HG02973 (cell line): ENCODE measurements around the gene SMIM31.

Experiments
- ATAC-seq: cut with Tn5 transposase; IDR thresholded peaks from one replicate; pipeline ENCODE4 v1.9.1; 2021; ENCODE audit warnings: moderate library complexity; ENCODE audit not compliant: unreplicated experiment

SMIM31 gene

GRCh38 chr4:164753873-164754488 lies at the start of gene SMIM31:
TSS of gene SMIM31 (plus strand) at chr4:164754131. CDS start at chr4:164770444, 16,313 bp downstream.
- ATAC-seq: no peak

- ATAC-seq: no peak
These were observed 47.3 kb upstream of the SMIM31 start for GRCh38 chr4:164706675-164707074.

- ATAC-seq: peak; percentile 49
These were observed 37.0 kb upstream of the SMIM31 start for GRCh38 chr4:164716901-164717300.

- no peak for ATAC-seq
These were observed 35.1 kb upstream of the SMIM31 start for GRCh38 chr4:164718827-164719226.

GRCh38 chr4:164725066-164725465 lies 28.9 kb upstream of the SMIM31 start:
- ATAC-seq: no peak

GRCh38 chr4:164730705-164731393 lies 23.1 kb upstream of the SMIM31 start:
- no peak for ATAC-seq

GRCh38 chr4:164731827-164732474 lies 22.0 kb upstream of the SMIM31 start:
- ATAC-seq: peak; percentile 63

GRCh38 chr4:164734484-164734883 lies 19.4 kb upstream of the SMIM31 start:
- ATAC-seq: peak; percentile 63

GRCh38 chr4:164748375-164748774 lies 5.6 kb upstream of the SMIM31 start:
- no peak for ATAC-seq

- ATAC-seq: no peak
These were observed 1.5 kb downstream of the SMIM31 start for GRCh38 chr4:164755432-164755831.

- no peak for ATAC-seq
These were observed 2.8 kb downstream of the SMIM31 start for GRCh38 chr4:164756686-164757085.

GRCh38 chr4:164761241-164761640 lies 7.3 kb downstream of the SMIM31 start:
- ATAC-seq: no peak

- ATAC-seq: no peak
These were observed 7.9 kb downstream of the SMIM31 start for GRCh38 chr4:164761746-164762275.

GRCh38 chr4:164765096-164765495 lies 11.2 kb downstream of the SMIM31 start:
- no peak for ATAC-seq

- ATAC-seq: no peak
These were observed 11.9 kb downstream of the SMIM31 start for GRCh38 chr4:164765833-164766232.

GRCh38 chr4:164768516-164768915 lies 14.6 kb downstream of the SMIM31 start:
- ATAC-seq: peak; percentile 49

GRCh38 chr4:164770010-164770724 lies 16.2 kb downstream of the SMIM31 start:
- ATAC-seq: no peak

- ATAC-seq: no peak
These were observed 17.2 kb downstream of the SMIM31 start for GRCh38 chr4:164771088-164771487.

- ATAC-seq: no peak
These were observed 18.1 kb downstream of the SMIM31 start for GRCh38 chr4:164772076-164772475.

- ATAC-seq: no peak
These were observed 25.1 kb downstream of the SMIM31 start for GRCh38 chr4:164779080-164779479.

- peak; percentile 74 for ATAC-seq
These were observed 25.9 kb downstream of the SMIM31 start for GRCh38 chr4:164779811-164780216.
